DND-41 (cell line): ENCODE results near the gene ZNF608.

Source experiments
- ATAC-seq: fragments of 200-7000 bp; cut with Tn5 transposase; 3 replicates; pipeline ENCODE4 v1.9.1; 2021; ENCODE audit warnings: low read depth; ENCODE audit not compliant: insufficient read depth
- DNase-seq: peaks from one replicate; pipeline ENCODE4 v3.0.0-alpha.2; 2020
- H2AFZ ChIP-seq: 2 replicates; pipeline ENCODE4 v1.6.0; 2012; ENCODE audit warnings: low read depth, low read length
- H3K27ac ChIP-seq: 2 replicates; pipeline ENCODE4 v1.5.1; 2012; ENCODE audit warnings: low read length, inconsistent platforms
- H3K27me3 ChIP-seq: fragments of 200-600 bp; sonication (generic); 2 replicates; pipeline ENCODE4 v1.6.0; 2012; ENCODE audit warnings: low read length, mild to moderate bottlenecking, inconsistent platforms; ENCODE audit not compliant: insufficient read depth, poor library complexity
- H3K36me3 ChIP-seq: 2 replicates; pipeline ENCODE4 v1.5.1; 2012; ENCODE audit warnings: low read length, inconsistent platforms; ENCODE audit not compliant: insufficient read depth
- H3K4me1 ChIP-seq: 2 replicates; pipeline ENCODE4 v1.5.1; 2012; ENCODE audit warnings: mild to moderate bottlenecking, low read length; ENCODE audit not compliant: insufficient read depth
- H3K4me2 ChIP-seq: 2 replicates; pipeline ENCODE4 v1.6.0; 2012; ENCODE audit warnings: mild to moderate bottlenecking, moderate library complexity, low read length, inconsistent platforms; ENCODE audit not compliant: insufficient read depth
- H3K4me3 ChIP-seq, 2 experiments: fragments of 200-600 bp in 1 of 2; shearing (Covaris generic) in 1 of 2; 2 replicates each; pipeline ENCODE4 v1.5.1; 2012 to 2016; ENCODE audit warnings: inconsistent platforms in 2 of 2, low read length in 2 of 2, mild to moderate bottlenecking in 2 of 2, low read depth in 1 of 2, moderate library complexity in 1 of 2
- H3K79me2 ChIP-seq: 2 replicates; pipeline ENCODE4 v1.6.0; 2012; ENCODE audit warnings: low read length, inconsistent platforms; ENCODE audit not compliant: insufficient read depth
- H3K9ac ChIP-seq: 2 replicates; pipeline ENCODE4 v1.6.0; 2012; ENCODE audit warnings: low read depth, mild to moderate bottlenecking, inconsistent platforms, low read length, moderate library complexity
- H3K9me3 ChIP-seq: 2 replicates; pipeline ENCODE4 v1.5.1; 2012; ENCODE audit warnings: low read length, moderate library complexity, mild to moderate bottlenecking, inconsistent platforms; ENCODE audit not compliant: insufficient read depth, severe bottlenecking
- H4K20me1 ChIP-seq: 2 replicates; pipeline ENCODE4 v1.6.0; 2012; ENCODE audit warnings: low read length; ENCODE audit not compliant: insufficient read depth
- EZH2 ChIP-seq: IDR thresholded peaks from 3 replicates; pipeline ENCODE4 v1.6.1; 2012; ENCODE audit warnings: borderline replicate concordance, low read depth, mild to moderate bottlenecking, moderate library complexity, low read length, inconsistent platforms; ENCODE audit not compliant: severe bottlenecking
- TF ChIP-seq, protein P1 (sequence below): IDR thresholded peaks from 2 replicates; pipeline ENCODE4 v1.5.1; 2012; ENCODE audit warnings: borderline replicate concordance, low read length, moderate library complexity, mild to moderate bottlenecking; ENCODE audit not compliant: poor library complexity, severe bottlenecking; ENCODE audit errors: extremely low read depth

ZNF608 gene

GRCh38 chr5:124732428-124733328, 13.8 kb downstream of the ZNF608 start:
- H3K4me2 ChIP-seq = no peak overlapping the region
- H3K27ac ChIP-seq = no peak overlapping the region
- H2AFZ ChIP-seq = no peak overlapping the region
- no peaks in the 10 kb centered on the region for H3K79me2 ChIP-seq
- H3K4me1 ChIP-seq = no peaks in the 10 kb centered on the region; the same call in 1 of the 2 replicates
- H3K9ac ChIP-seq = no peak overlapping the region
- H3K9me3 ChIP-seq = no peaks in the 10 kb centered on the region
- H4K20me1 ChIP-seq = no peaks in the 10 kb centered on the region
- H3K4me3 ChIP-seq = no peak overlapping the region
- H3K36me3 ChIP-seq = no peaks in the 10 kb centered on the region
- no peaks in the 10 kb centered on the region for H3K27me3 ChIP-seq
- no peak for DNase-seq
- TF ChIP-seq, protein P1, sequence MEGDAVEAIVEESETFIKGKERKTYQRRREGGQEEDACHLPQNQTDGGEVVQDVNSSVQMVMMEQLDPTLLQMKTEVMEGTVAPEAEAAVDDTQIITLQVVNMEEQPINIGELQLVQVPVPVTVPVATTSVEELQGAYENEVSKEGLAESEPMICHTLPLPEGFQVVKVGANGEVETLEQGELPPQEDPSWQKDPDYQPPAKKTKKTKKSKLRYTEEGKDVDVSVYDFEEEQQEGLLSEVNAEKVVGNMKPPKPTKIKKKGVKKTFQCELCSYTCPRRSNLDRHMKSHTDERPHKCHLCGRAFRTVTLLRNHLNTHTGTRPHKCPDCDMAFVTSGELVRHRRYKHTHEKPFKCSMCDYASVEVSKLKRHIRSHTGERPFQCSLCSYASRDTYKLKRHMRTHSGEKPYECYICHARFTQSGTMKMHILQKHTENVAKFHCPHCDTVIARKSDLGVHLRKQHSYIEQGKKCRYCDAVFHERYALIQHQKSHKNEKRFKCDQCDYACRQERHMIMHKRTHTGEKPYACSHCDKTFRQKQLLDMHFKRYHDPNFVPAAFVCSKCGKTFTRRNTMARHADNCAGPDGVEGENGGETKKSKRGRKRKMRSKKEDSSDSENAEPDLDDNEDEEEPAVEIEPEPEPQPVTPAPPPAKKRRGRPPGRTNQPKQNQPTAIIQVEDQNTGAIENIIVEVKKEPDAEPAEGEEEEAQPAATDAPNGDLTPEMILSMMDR = no peak
- TF ChIP-seq EZH2 = no peak
- no peak for ATAC-seq

- Histone ChIP-seq H3K27ac (no peak overlapping the region), H3K4me2 (no peak overlapping the region), H3K4me1 (peaks cover 4% of the 10 kb centered on the region; the same call in 1 of the 2 replicates), H2AFZ (no peak overlapping the region), H4K20me1 (no peaks in the 10 kb centered on the region), H3K79me2 (no peaks in the 10 kb centered on the region), H3K9me3 (no peaks in the 10 kb centered on the region), H3K4me3 (no peak overlapping the region), H3K9ac (no peak overlapping the region), H3K27me3 (no peaks in the 10 kb centered on the region), H3K36me3 (no peaks in the 10 kb centered on the region)
- ATAC-seq = no peak
- no peak for DNase-seq
- no peak for TF ChIP-seq EZH2
- TF ChIP-seq, protein P1 = no peak
These were observed 16.1 kb downstream of the ZNF608 start for GRCh38 chr5:124730381-124730780.

DNA sequence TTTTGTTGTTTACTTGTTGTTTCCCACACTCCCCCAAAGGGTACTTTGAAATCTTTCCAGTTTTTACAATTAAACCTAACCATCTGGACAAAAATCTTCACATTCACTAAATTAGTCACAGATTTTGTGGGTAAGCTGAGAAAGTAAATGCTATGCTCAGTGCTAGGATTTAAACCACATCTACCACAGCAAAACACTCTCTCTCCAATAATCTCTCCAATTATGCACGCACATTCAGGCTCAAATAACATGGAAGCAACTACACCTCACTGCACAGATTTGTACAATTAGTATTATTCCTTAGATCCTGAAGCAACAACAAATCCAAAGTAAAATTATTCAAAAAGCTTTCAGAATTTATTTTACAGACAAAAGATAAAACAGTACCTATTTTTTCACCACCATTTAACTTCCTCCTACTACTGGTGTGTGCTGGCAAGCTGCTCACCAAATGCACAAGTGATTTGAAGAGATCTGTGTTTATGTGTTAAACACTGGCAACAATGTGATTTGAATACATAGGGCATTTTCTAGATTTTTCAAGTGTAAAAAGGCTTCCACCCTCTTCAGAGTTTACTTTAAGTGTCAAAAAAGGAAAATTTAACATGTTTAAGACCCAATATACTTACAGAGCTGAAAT, 16.6 kb downstream of the ZNF608 start:
- Histone ChIP-seq H3K27ac (no peak overlapping the region), H3K27me3 (no peaks in the 10 kb centered on the region), H2AFZ (no peak overlapping the region), H3K4me1 (peaks cover 4% of the 10 kb centered on the region; the same call in 1 of the 2 replicates), H3K9ac (no peak overlapping the region), H4K20me1 (no peaks in the 10 kb centered on the region), H3K79me2 (no peaks in the 10 kb centered on the region), H3K9me3 (no peaks in the 10 kb centered on the region), H3K36me3 (no peaks in the 10 kb centered on the region), H3K4me2 (no peak overlapping the region), H3K4me3 (no peak overlapping the region)
- TF ChIP-seq, protein P1 = no peak
- TF ChIP-seq EZH2 = no peak
- no peak for DNase-seq
- ATAC-seq = peak; percentile 62
